MM.1S (cell line): Measurements from ENCODE around the gene DNAJC6.

Experiments
- DNase-seq: peaks from one replicate; pipeline ENCODE4 v3.0.0-alpha.2; 2015
- H2AFZ ChIP-seq: fragments of 300-600 bp; sonication (generic); 2 replicates; pipeline ENCODE4 v1.6.0; 2016; ENCODE audit warnings: antibody characterized with exemption, low read length
- H3F3A ChIP-seq: fragments of 300-600 bp; sonication (generic); 2 replicates; pipeline ENCODE4 v1.6.1; 2016; ENCODE audit warnings: mild to moderate bottlenecking, antibody characterized with exemption, low read length, moderate library complexity, mixed read lengths; ENCODE audit not compliant: insufficient read depth
- H3K27ac ChIP-seq: fragments of 300-600 bp; sonication (generic); 2 replicates; pipeline ENCODE4 v1.5.1; 2016; ENCODE audit warnings: mild to moderate bottlenecking, low read length
- H3K27me3 ChIP-seq: fragments of 300-600 bp; sonication (generic); replicated peaks from 2 replicates; pipeline ENCODE4 v1.6.0; 2016; ENCODE audit warnings: low read length; ENCODE audit not compliant: insufficient read depth
- H3K36me3 ChIP-seq: fragments of 300-600 bp; sonication (generic); replicated peaks from 2 replicates; pipeline ENCODE4 v1.6.1; 2016; ENCODE audit warnings: mild to moderate bottlenecking, low read length, mixed read lengths; ENCODE audit not compliant: insufficient read depth
- H3K4me1 ChIP-seq: fragments of 300-600 bp; sonication (generic); 2 replicates; pipeline ENCODE4 v1.6.1; 2016; ENCODE audit warnings: low read length, mixed read lengths
- H3K4me2 ChIP-seq: fragments of 300-600 bp; sonication (generic); 2 replicates; pipeline ENCODE4 v1.6.0; 2016; ENCODE audit warnings: low read depth, low read length
- H3K4me3 ChIP-seq: fragments of 300-600 bp; sonication (generic); 2 replicates; pipeline ENCODE4 v1.5.1; 2016; ENCODE audit warnings: low read length, mixed read lengths
- H3K79me2 ChIP-seq: fragments of 300-600 bp; sonication (generic); 2 replicates; pipeline ENCODE4 v1.6.1; 2016; ENCODE audit warnings: mixed run types, low read length, mixed read lengths
- H3K9ac ChIP-seq: fragments of 300-600 bp; sonication (generic); 2 replicates; pipeline ENCODE4 v1.6.1; 2016; ENCODE audit warnings: low read length, mixed read lengths
- H3K9me2 ChIP-seq: fragments of 300-600 bp; sonication (generic); replicated peaks from 2 replicates; pipeline ENCODE4 v1.6.1; 2016; ENCODE audit warnings: mild to moderate bottlenecking, low read length, mixed read lengths; ENCODE audit not compliant: insufficient read depth
- H3K9me3 ChIP-seq: fragments of 300-600 bp; sonication (generic); replicated peaks from 2 replicates; pipeline ENCODE4 v1.6.1; 2016; ENCODE audit warnings: mild to moderate bottlenecking, low read length, mixed read lengths; ENCODE audit not compliant: insufficient read depth
- H4K20me1 ChIP-seq: fragments of 300-600 bp; sonication (generic); 2 replicates; pipeline ENCODE4 v1.6.1; 2016; ENCODE audit warnings: mild to moderate bottlenecking, low read length, moderate library complexity, mixed read lengths; ENCODE audit not compliant: insufficient read depth
- EZH2 ChIP-seq: fragments of 300-600 bp; sonication (generic); optimal IDR thresholded peaks from 2 replicates; pipeline ENCODE3; 2017; ENCODE audit warnings: low read depth, mild to moderate bottlenecking, antibody characterized with exemption, low read length, mixed read lengths
- EZH2phosphoT487 ChIP-seq: fragments of 300-600 bp; sonication (generic); IDR thresholded peaks from 2 replicates; pipeline ENCODE4 v1.6.1; 2018; ENCODE audit warnings: antibody characterized with exemption, low read length
- TF ChIP-seq, protein P1 (sequence below): fragments of 300-600 bp; sonication (generic); IDR thresholded peaks from 2 replicates; pipeline ENCODE4 v1.5.1; 2016; ENCODE audit warnings: antibody characterized with exemption, low read length, mixed read lengths

The DNAJC6 gene

GRCh38 chr1:65309304-65310077 lies at the start of gene DNAJC6:
TSS of gene DNAJC6 (plus strand) at chr1:65309543. CDS start at chr1:65309746, 203 bp downstream.
- H3F3A ChIP-seq: no peaks in the 10 kb centered on the region
- H2AFZ ChIP-seq: no peak within 1 kb of the TSS
- H4K20me1 ChIP-seq: no peaks in the 10 kb centered on the region
- H3K27me3 ChIP-seq: no peaks in the 10 kb centered on the region
- no peak within 1 kb of the TSS for H3K27ac ChIP-seq
- H3K9me2 ChIP-seq: no peaks in the 10 kb centered on the region
- TF ChIP-seq EZH2: no peak
- TF ChIP-seq EZH2phosphoT487: no peak
- TF ChIP-seq, protein P1, sequence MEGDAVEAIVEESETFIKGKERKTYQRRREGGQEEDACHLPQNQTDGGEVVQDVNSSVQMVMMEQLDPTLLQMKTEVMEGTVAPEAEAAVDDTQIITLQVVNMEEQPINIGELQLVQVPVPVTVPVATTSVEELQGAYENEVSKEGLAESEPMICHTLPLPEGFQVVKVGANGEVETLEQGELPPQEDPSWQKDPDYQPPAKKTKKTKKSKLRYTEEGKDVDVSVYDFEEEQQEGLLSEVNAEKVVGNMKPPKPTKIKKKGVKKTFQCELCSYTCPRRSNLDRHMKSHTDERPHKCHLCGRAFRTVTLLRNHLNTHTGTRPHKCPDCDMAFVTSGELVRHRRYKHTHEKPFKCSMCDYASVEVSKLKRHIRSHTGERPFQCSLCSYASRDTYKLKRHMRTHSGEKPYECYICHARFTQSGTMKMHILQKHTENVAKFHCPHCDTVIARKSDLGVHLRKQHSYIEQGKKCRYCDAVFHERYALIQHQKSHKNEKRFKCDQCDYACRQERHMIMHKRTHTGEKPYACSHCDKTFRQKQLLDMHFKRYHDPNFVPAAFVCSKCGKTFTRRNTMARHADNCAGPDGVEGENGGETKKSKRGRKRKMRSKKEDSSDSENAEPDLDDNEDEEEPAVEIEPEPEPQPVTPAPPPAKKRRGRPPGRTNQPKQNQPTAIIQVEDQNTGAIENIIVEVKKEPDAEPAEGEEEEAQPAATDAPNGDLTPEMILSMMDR: no peak
- no peak for DNase-seq
- H3K9ac ChIP-seq: no peak within 1 kb of the TSS
- no peaks in the 10 kb centered on the region for H3K79me2 ChIP-seq
- no peak within 1 kb of the TSS for H3K4me2 ChIP-seq
- no peaks in the 10 kb centered on the region for H3K36me3 ChIP-seq
- H3K4me3 ChIP-seq: no peak within 1 kb of the TSS
- H3K4me1 ChIP-seq: no peaks in the 10 kb centered on the region
- H3K9me3 ChIP-seq: no peaks in the 10 kb centered on the region

DNA sequence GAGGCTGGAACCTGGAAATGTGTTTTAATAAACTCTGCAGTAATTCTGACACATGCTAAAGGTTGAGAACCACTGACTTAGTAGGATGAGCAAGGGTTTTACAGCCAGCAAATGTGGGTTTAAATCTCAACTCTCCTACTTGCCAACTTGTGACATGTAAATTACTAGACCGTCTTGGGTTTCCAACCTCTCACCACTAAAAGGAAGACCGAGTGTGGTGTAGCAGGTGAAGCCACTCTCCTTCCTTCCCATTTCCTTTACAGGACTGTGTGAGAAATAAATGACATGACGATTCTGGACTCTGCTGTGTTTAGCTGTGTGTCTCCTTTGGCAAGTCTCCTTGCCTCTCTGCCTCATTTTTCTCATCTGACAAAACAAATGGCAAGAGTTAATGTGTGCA lies 49.5 kb upstream of the DNAJC6 start:
- Histone ChIP-seq H3K79me2 (no peaks in the 10 kb centered on the region), H3K4me1 (peaks cover 19% of the 10 kb centered on the region), H3F3A (peaks cover 7% of the 10 kb centered on the region), H3K4me2 (peak overlapping the region; percentile 34; the same call in 1 of the 2 replicates), H3K9me3 (no peaks in the 10 kb centered on the region), H3K9ac (no peak overlapping the region), H3K9me2 (no peaks in the 10 kb centered on the region), H3K36me3 (no peaks in the 10 kb centered on the region), H3K27ac (no peak overlapping the region), H3K4me3 (no peak overlapping the region), H3K27me3 (no peaks in the 10 kb centered on the region), H2AFZ (no peak overlapping the region), H4K20me1 (no peaks in the 10 kb centered on the region)
- DNase-seq: no peak
- TF ChIP-seq EZH2phosphoT487 (no peak), EZH2 (no peak)
- TF ChIP-seq, protein P1: no peak

GRCh38 chr1:65260851-65261473 lies 48.4 kb upstream of the DNAJC6 start:
- peak; percentile 13 for DNase-seq
- H3K79me2 ChIP-seq: no peaks in the 10 kb centered on the region

More at GRCh38 chr1:65260851-65261473, 48.4 kb upstream of the DNAJC6 start:
- Histone ChIP-seq H3K4me1 (peaks cover 13% of the 10 kb centered on the region; the same call in 1 of the 2 replicates), H3F3A (peaks cover 7% of the 10 kb centered on the region), H3K9ac (no peak overlapping the region), H3K4me3 (no peak overlapping the region), H3K27me3 (no peaks in the 10 kb centered on the region), H3K4me2 (peak overlapping the region; percentile 34; the same call in 1 of the 2 replicates), H3K27ac (no peak overlapping the region), H3K9me3 (no peaks in the 10 kb centered on the region), H3K36me3 (no peaks in the 10 kb centered on the region), H2AFZ (no peak overlapping the region), H4K20me1 (no peaks in the 10 kb centered on the region), H3K9me2 (no peaks in the 10 kb centered on the region)
- TF ChIP-seq, protein P1: no peak
- TF ChIP-seq EZH2 (no peak), EZH2phosphoT487 (no peak)
